CD4-positive, alpha-beta memory T cell (primary cell): ENCODE results near the gene NET1. TPM values are rescaled to one million over a fixed set of nuclear protein-coding genes. Genes with fewer than 3 reads are reported as not detected.

Source experiments
- CTCF ChIA-PET: fragments of 350-600 bp; sonication (Branson Sonifier 250); formaldehyde crosslinking; loops from one replicate; lab custom pipeline; 2021; ENCODE audit warnings: inconsistent platforms; ENCODE audit not compliant: partially characterized antibody; lab: Charles Lee
- POLR2A ChIA-PET: fragments of 350-600 bp; sonication (Branson Sonifier 250); formaldehyde crosslinking; loops from one replicate; lab custom pipeline; 2021; ENCODE audit not compliant: partially characterized antibody; lab: Charles Lee
- DNase-seq, 5 donors: peaks; one replicate each; pipeline versions ENCODE4 v3.0.0 to v3.0.0-alpha.2; 2020 to 2022; ENCODE audit warnings: mixed read lengths in 1 of 5
- H3K27ac ChIP-seq: one replicate; pipeline ENCODE4 v1.7.0; 2013; ENCODE audit warnings: low read depth, low read length
- H3K27me3 ChIP-seq: 2 replicates; pipeline ENCODE4 v1.7.0; 2013; ENCODE audit warnings: mild to moderate bottlenecking, low read length, moderate library complexity; ENCODE audit not compliant: insufficient read depth
- H3K36me3 ChIP-seq: 2 replicates; pipeline ENCODE4 v1.7.0; 2013; ENCODE audit warnings: mild to moderate bottlenecking, low read length, moderate library complexity; ENCODE audit not compliant: insufficient read depth
- H3K4me1 ChIP-seq: 2 replicates; pipeline ENCODE4 v1.7.0; 2013; ENCODE audit warnings: mild to moderate bottlenecking, low read length, moderate library complexity; ENCODE audit not compliant: insufficient read depth
- H3K4me3 ChIP-seq, 2 donors: one replicate each; pipeline ENCODE4 v1.7.0; 2013; ENCODE audit warnings: low read length in 2 of 2, mild to moderate bottlenecking in 1 of 2
- H3K9me3 ChIP-seq, 2 donors: one replicate each; pipeline ENCODE4 v1.7.0; 2013; ENCODE audit warnings: low read length in 2 of 2, control low read depth in 1 of 2; ENCODE audit not compliant: control insufficient read depth in 1 of 2
- H3K27ac Mint-ChIP-seq, 7 donors: one replicate each; pipeline ENCODE4 v1.8.0; 2020 to 2021; ENCODE audit warnings: mixed read lengths in 7 of 7, mild to moderate bottlenecking in 6 of 7, inconsistent platforms in 3 of 7, moderate library complexity in 3 of 7
- H3K27me3 Mint-ChIP-seq, 2 donors: one replicate each; pipeline ENCODE4 v1.8.0; 2020 to 2021; ENCODE audit warnings: mixed read lengths in 2 of 2
- H3K36me3 Mint-ChIP-seq, 2 donors: one replicate each; pipeline ENCODE4 v1.8.0; 2020 to 2021; ENCODE audit warnings: mixed read lengths in 2 of 2, inconsistent platforms in 1 of 2, mild to moderate bottlenecking in 1 of 2
- H3K4me1 Mint-ChIP-seq, 4 donors: one replicate each; pipeline ENCODE4 v1.8.0; 2020 to 2021; ENCODE audit warnings: mixed read lengths in 4 of 4, mild to moderate bottlenecking in 1 of 4
- H3K4me3 Mint-ChIP-seq, 8 donors: one replicate each; pipeline ENCODE4 v1.8.0; 2020 to 2021; ENCODE audit warnings: mixed read lengths in 8 of 8, mild to moderate bottlenecking in 7 of 8, moderate library complexity in 6 of 8, inconsistent platforms in 3 of 8
- H3K9me3 Mint-ChIP-seq, 8 donors: one replicate each; pipeline ENCODE4 v1.8.0; 2020 to 2021; ENCODE audit warnings: mixed read lengths in 8 of 8, mild to moderate bottlenecking in 5 of 8, inconsistent platforms in 3 of 8, moderate library complexity in 1 of 8
- intact Hi-C: fragments of 100-400 bp; cut with micrococcal nuclease; formaldehyde crosslinking; loops from one replicate; pipeline ENCODE4 v1.15.1; 2023
- polyA plus RNA-seq, 2 donors: library from polyadenylated mRNA; unstranded; fragments of 300-500 nt; fragmentation: Illumina TruSeq; gene quantifications; one replicate each; pipeline ENCODE4 v1.2.3, GENCODE V29; 2021
- total RNA-seq, 2 experiments: library from RNA; stranded (reverse); gene quantifications; one replicate each; pipeline ENCODE4 v1.2.3, GENCODE V29; 2021

Gene NET1
- total and polyA plus RNA-seq, 4 experiments from 2014 or later = 5.4 to 16.4 (median 10.5) TPM

DNA sequence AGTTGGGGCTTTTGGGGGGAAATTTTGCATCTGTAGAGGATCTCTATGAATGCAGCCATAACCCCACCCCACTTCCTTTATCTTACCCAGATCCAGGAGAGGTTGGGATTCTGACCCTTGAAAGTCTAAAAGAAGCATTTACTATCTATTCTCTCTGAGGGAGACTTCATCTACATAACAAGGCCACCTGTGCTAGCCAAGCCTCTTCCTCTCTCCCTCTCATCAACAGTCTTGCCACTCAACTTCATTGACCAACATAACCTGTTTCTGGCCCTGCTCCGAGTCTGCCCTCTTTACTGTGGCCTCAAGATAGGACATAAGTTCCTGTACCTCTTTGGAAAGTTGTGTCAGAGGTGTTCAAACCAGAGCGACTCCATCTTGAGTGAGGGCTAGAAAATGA is 27.1 kb upstream of the NET1 start:
- intact Hi-C loops = loop anchor here (2.0 kb wide), 1 partner anchor 92 kb away; no protein-coding TSS in a partner anchor
- H3K4me1 ChIP-seq = no peaks in the 10 kb centered on the region
- no peak overlapping the region for H3K4me3 ChIP-seq
- H3K9me3 Mint-ChIP-seq = peaks cover 4 to 22% (median 16%) of the 10 kb centered on the region in 8 donors
- H3K27ac ChIP-seq = no peak overlapping the region
- no peaks in the 10 kb centered on the region for H3K9me3 ChIP-seq
- POLR2A ChIA-PET = interaction anchor here (1.8 kb wide), 1 partner anchor 93 kb away, joined by 6 read pairs; no protein-coding TSS in a partner anchor
- no peaks in the 10 kb centered on the region for H3K36me3 Mint-ChIP-seq
- H3K4me1 Mint-ChIP-seq = peaks cover 0 to 2% (median 0%) of the 10 kb centered on the region in 4 donors
- DNase-seq = no peak
- CTCF ChIA-PET = interaction anchor here (1.0 to 2.5 kb wide), 2 partner anchors 535 to 570 kb away, joined by 3 to 35 read pairs; no protein-coding TSS in a partner anchor
- H3K4me3 Mint-ChIP-seq = no peak overlapping the region
- no peaks in the 10 kb centered on the region for H3K27me3 ChIP-seq
- H3K36me3 ChIP-seq = no peaks in the 10 kb centered on the region
- no peak overlapping the region for H3K27ac Mint-ChIP-seq
- peaks cover 2 to 9% of the 10 kb centered on the region in 2 donors for H3K27me3 Mint-ChIP-seq

DNA sequence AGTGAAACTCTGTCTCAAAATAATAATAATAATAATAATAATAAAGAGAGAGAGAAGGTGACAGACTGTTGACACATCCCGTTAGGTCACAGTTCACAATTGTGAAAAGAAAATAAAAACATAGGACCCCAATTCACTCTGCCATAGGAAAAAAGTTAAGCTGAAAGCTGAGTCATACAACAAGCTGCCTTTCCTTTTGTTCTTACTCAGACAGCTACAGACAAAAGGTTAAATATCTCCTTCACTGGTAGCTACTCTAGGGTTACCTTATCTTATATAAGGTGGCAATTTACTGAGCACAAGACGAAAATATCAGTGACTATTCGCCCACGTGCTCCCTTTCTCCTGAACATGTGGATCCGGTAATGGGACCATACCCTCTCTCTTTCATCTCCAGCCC is 25.2 kb upstream of the NET1 start:
- CTCF ChIA-PET = interaction anchor here (0.8 to 1.8 kb wide), 4 partner anchors 44 to 539 kb away, joined by 3 to 12 read pairs (median 3); no protein-coding TSS in a partner anchor
- intact Hi-C loops = no loop called here

DNA sequence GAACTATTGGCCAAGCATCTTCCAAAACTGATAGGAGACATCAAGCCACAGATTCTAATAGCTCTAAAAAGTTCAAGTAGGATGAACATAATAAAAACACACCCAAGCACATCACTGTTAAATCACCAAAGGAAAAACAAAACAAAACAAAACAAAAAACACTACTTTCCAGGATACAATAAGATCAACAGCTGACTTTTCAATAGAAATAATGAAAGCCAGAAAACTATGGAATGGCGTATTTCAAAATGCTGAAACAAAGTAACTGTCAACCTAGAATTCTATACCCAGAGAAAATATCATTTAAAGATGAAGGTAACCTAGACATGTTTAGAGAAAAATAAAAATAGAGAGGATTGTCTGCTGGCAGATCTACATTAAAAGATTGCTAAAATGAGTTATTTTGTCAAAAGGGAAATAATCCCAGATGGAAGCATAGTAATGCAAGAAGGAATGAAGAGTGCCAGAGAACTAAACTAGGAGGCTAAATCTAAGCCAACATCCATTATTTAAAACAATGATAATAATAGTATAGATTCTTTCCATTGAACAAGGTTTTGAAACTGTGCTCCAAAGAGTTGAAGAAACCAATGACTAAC is 21.7 kb upstream of the NET1 start:
- Mint-ChIP-seq H3K36me3 (peaks cover 3 to 6% of the 10 kb centered on the region in 2 donors), H3K27me3 (peaks cover 8 to 9% of the 10 kb centered on the region in 2 donors), H3K4me3 (no peak overlapping the region), H3K9me3 (peaks cover 4 to 50% (median 35%) of the 10 kb centered on the region in 8 donors), H3K4me1 (no peaks in the 10 kb centered on the region), H3K27ac (no peak overlapping the region)
- POLR2A ChIA-PET = interaction anchor here (1.7 kb wide), 1 partner anchor 11 kb away, joined by 3 read pairs; no protein-coding TSS in a partner anchor
- Histone ChIP-seq H3K4me1 (no peaks in the 10 kb centered on the region), H3K9me3 (no peaks in the 10 kb centered on the region), H3K36me3 (no peaks in the 10 kb centered on the region), H3K4me3 (no peak overlapping the region), H3K27ac (no peak overlapping the region), H3K27me3 (no peaks in the 10 kb centered on the region)
- DNase-seq = no peak
- CTCF ChIA-PET = interaction anchor here (1.0 kb wide), 1 partner anchor 540 kb away, joined by 4 read pairs; no protein-coding TSS in a partner anchor
- intact Hi-C loops = no loop called here

More for the DNA sequence above, 25.2 kb upstream of the NET1 start:
- Mint-ChIP-seq H3K27me3 (peaks cover 2 to 9% of the 10 kb centered on the region in 2 donors), H3K36me3 (peaks cover under 1 to 6% of the 10 kb centered on the region in 2 donors), H3K27ac (no peak overlapping the region), H3K9me3 (peaks cover 4 to 41% (median 34%) of the 10 kb centered on the region in 8 donors), H3K4me1 (peaks cover 0 to 2% (median 0%) of the 10 kb centered on the region in 4 donors), H3K4me3 (no peak overlapping the region)
- POLR2A ChIA-PET = no interaction called here
- no peaks in the 10 kb centered on the region for H3K4me1 ChIP-seq
- H3K4me3 ChIP-seq = no peak overlapping the region
- H3K27ac ChIP-seq = no peak overlapping the region
- no peaks in the 10 kb centered on the region for H3K27me3 ChIP-seq
- no peak for DNase-seq
- no peaks in the 10 kb centered on the region for H3K9me3 ChIP-seq
- no peaks in the 10 kb centered on the region for H3K36me3 ChIP-seq

DNA sequence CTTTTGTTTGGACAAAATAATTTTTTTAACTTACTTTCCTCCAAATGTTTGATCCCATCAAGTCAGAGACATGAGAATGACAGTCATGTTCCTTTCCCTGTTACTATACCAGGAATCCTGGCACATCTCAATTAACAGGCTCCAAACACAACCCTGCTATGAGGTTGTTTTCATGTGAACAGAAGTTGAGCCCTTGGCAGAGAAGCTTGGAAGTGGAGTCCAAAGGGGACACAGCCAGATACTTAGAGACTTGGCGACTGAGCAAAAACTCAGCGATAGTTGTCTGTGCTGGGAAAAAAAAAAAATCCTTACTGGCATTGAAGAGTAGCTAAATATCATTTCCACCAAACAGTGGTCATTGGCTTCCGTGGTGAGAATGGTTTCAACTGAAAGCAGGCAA is 20.6 kb upstream of the NET1 start:
- H3K9me3 ChIP-seq = no peaks in the 10 kb centered on the region
- no peaks in the 10 kb centered on the region for H3K36me3 ChIP-seq
- DNase-seq = no peak
- Mint-ChIP-seq H3K27me3 (peaks cover 8 to 9% of the 10 kb centered on the region in 2 donors), H3K4me3 (no peak overlapping the region), H3K27ac (no peak overlapping the region), H3K4me1 (no peaks in the 10 kb centered on the region), H3K9me3 (peaks cover 4 to 50% (median 35%) of the 10 kb centered on the region in 8 donors), H3K36me3 (peaks cover 3 to 6% of the 10 kb centered on the region in 2 donors)
- no peak overlapping the region for H3K4me3 ChIP-seq
- intact Hi-C loops = no loop called here
- H3K27ac ChIP-seq = no peak overlapping the region
- no peaks in the 10 kb centered on the region for H3K27me3 ChIP-seq
- CTCF ChIA-PET = no interaction called here
- POLR2A ChIA-PET = no interaction called here
- no peaks in the 10 kb centered on the region for H3K4me1 ChIP-seq

DNA sequence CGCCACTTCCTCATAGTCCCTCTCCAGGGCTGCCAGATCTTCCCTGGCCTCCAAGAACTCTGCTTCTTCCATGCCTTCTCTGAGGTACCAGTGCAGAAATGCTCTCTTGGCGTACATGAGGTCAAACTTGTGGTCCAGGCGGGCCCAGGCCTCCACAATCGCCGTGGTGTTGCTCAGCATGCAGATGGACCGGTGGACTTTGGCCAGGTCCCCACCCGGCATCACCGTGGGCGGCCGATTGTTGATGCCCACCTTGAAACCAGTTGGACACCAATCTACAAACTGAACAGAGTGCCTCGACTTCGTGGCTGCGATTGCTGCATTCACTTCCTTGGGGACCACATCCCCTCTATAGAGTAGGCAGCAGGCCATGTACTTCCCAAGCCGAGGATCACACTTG is 18.8 kb upstream of the NET1 start:
- peaks cover 3 to 6% of the 10 kb centered on the region in 2 donors for H3K36me3 Mint-ChIP-seq
- Histone ChIP-seq H3K27me3 (peaks cover 8% of the 10 kb centered on the region), H3K27ac (no peak overlapping the region), H3K4me3 (no peak overlapping the region), H3K9me3 (no peaks in the 10 kb centered on the region), H3K4me1 (no peaks in the 10 kb centered on the region), H3K36me3 (no peaks in the 10 kb centered on the region)
- intact Hi-C loops = no loop called here
- H3K27ac Mint-ChIP-seq = no peak overlapping the region
- ChIA-PET CTCF (no interaction called here), POLR2A (no interaction called here)
- H3K27me3 Mint-ChIP-seq = peaks cover 7 to 16% of the 10 kb centered on the region in 2 donors
- no peak for DNase-seq
- no peaks in the 10 kb centered on the region for H3K4me1 Mint-ChIP-seq
- no peak overlapping the region for H3K4me3 Mint-ChIP-seq
- H3K9me3 Mint-ChIP-seq = peaks cover 4 to 44% (median 31%) of the 10 kb centered on the region in 8 donors

DNA sequence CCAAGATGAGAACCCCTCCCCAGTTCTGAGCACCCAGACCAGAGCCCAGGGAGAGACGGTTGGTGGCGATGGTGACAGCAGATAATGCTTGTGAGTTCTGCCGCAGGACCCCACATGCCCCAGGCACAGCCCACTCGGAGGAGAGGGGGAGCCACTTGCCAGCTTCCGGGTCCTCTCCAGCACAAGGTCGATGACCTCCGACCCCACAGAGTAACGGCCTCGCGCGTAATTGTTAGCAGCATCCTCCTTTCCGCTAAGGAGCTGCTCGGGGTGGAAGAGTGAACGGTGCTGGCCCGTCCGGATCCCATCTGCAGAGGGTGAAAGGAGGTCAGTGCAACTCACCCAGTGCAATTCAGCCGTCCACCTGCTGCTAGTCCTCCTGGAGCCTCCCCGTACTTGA is 17.2 kb upstream of the NET1 start:
- intact Hi-C loops = no loop called here
- ChIA-PET CTCF (interaction anchor here (0.5 to 0.6 kb wide), 2 partner anchors 16 to 1826 kb away, joined by 3 to 4 read pairs; no protein-coding TSS in a partner anchor), POLR2A (no interaction called here)
- Histone ChIP-seq H3K27ac (no peak overlapping the region), H3K4me1 (no peaks in the 10 kb centered on the region), H3K36me3 (no peaks in the 10 kb centered on the region), H3K4me3 (no peak overlapping the region), H3K9me3 (no peaks in the 10 kb centered on the region), H3K27me3 (peaks cover 8% of the 10 kb centered on the region)
- Mint-ChIP-seq H3K9me3 (peaks cover 0 to 29% (median 20%) of the 10 kb centered on the region in 8 donors), H3K27ac (no peak overlapping the region), H3K4me3 (no peak overlapping the region), H3K36me3 (peaks cover 3 to 6% of the 10 kb centered on the region in 2 donors), H3K27me3 (peaks cover 8 to 16% of the 10 kb centered on the region in 2 donors), H3K4me1 (no peaks in the 10 kb centered on the region)
- DNase-seq = no peak

DNA sequence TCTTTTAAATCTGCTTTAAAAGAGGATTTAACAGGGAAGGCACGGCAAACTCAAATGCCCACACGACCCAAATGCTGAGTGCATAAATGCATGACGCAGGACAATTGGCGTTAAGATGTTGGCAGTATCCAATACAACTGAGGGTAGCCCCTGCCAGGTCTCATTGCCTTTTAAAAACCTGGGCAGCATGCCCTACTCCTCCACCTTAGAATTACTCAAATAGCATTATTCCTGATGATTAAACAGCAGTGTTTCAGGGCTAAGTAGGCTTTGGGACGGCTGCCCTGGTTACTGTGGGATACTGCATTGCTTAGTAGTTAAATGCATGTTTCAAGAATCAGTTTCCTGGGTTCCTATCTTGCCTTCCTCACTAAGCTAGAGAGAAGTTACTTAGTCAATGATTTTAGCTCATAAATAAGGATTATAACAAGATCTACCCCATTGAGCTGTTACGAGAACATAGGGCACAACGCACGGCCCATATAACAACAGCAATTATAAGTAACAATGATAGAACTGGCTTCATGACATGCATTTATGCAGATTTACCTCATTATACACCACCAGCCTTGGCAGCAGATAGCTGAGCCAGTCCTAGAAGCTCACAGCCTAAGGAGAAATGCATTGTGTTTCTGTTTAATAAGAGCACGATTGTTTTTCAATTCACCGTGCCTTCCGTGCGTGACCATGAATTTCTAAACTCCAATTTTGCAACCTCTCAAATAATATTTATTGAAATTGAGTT is 15.6 kb upstream of the NET1 start:
- Mint-ChIP-seq H3K9me3 (peaks cover 0 to 13% (median 6%) of the 10 kb centered on the region in 8 donors), H3K4me1 (no peaks in the 10 kb centered on the region), H3K36me3 (peaks cover 0 to 3% of the 10 kb centered on the region in 2 donors), H3K27ac (no peak overlapping the region), H3K27me3 (peaks cover 8 to 16% of the 10 kb centered on the region in 2 donors), H3K4me3 (no peak overlapping the region)
- Histone ChIP-seq H3K9me3 (no peaks in the 10 kb centered on the region), H3K4me3 (no peak overlapping the region), H3K4me1 (no peaks in the 10 kb centered on the region), H3K27ac (no peak overlapping the region), H3K27me3 (peaks cover 8% of the 10 kb centered on the region), H3K36me3 (no peaks in the 10 kb centered on the region)
- DNase-seq = no peak
- ChIA-PET CTCF (interaction anchor here (0.7 to 2.7 kb wide), 3 partner anchors 13 to 582 kb away, joined by 3 to 8 read pairs (median 4); no protein-coding TSS in a partner anchor), POLR2A (no interaction called here)
- intact Hi-C loops = no loop called here
